ENCODE results near the gene ADAMTS17. TPM values are rescaled to one million over a fixed set of nuclear protein-coding genes. Genes with fewer than 3 reads are reported as not detected.

ADAMTS17 gene
- polyA plus RNA-seq, 2 of the 4 experiments (the other 2 are of a cell fraction): 0.05 TPM; not detected in 1

- DNase-seq (ENCODE audit: low read depth in 1 of 2, low spot score in 1 of 2) (no peak), ATAC-seq (no peak), FAIRE-seq (no peak)
- no peak for TF ChIP-seq NFE2L2 (conservative IDR thresholded peaks at IDR 0.05; ENCODE audit: low read length)
- H3K27ac ChIP-seq: no peak overlapping the region
- WGBS (ENCODE audit: missing lambda C conversion rate): 50% methylated on average over 10 of the region's 10 CpGs
- ChIA-PET CTCF (interaction anchor here (0.6 to 0.7 kb wide), 2 partner anchors 117 to 390 kb away, joined by 3 to 4 read pairs; no protein-coding TSS in a partner anchor), POLR2A (no interaction called here)
- H3K9me3 ChIP-seq: no peaks in the 10 kb centered on the region
- H3K4me1 ChIP-seq: no peaks in the 10 kb centered on the region
- no peak overlapping the region for H3K4me3 ChIP-seq
- no peak overlapping the region for H3K4me2 ChIP-seq
Measured at GRCh38 chr15:100001405-100001804, 340.4 kb downstream of the ADAMTS17 start.

DNA sequence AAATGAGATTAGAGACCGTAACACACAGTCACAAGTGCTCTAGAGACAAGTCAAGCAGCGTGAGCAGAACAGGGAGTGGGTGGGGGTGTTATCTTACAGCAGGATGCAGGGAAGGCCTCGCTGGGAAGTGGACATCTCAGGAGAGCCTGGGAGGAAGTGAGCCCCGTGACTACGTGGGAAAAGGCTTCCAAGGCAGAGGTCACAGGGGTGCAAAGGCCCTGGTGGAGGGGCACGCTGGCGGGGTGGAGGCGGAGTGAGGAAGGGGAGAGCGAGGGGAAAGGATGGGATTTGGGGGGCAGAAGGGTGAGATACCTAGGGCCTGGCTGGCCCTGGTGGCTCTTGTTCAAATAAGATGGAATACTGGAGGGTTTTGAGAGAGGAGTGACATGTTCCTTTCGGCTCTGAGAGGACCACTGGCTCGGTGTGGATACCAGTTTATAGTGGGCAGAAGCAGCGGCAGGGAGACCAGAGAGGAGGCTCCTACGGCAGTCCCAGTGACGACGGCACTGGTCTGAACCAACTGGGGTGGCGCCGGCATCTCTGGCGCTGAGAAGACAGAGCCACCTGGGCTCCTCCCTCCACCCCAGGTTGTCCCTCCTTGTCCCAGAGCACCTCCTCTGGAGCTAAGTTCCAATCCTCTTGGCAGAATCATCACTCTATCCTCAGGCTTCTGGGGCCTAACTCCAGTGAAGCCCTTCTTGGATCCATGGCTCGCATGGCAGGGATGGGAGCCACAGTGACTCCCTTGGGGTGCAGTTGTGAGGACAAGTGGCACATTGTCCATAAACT, 342.3 kb downstream of the ADAMTS17 start:
- ATAC-seq (no peak), DNase-seq (ENCODE audit: low read depth in 1 of 2, low spot score in 1 of 2) (no peak), FAIRE-seq (no peak)
- 44% methylated on average over 19 of the region's 19 CpGs for WGBS (ENCODE audit: missing lambda C conversion rate)
- Histone ChIP-seq H3K4me3 (no peak overlapping the region), H3K9me3 (no peaks in the 10 kb centered on the region), H3K4me1 (no peaks in the 10 kb centered on the region), H3K27ac (no peak overlapping the region), H3K4me2 (no peak overlapping the region)
- TF ChIP-seq ZC3H11A (IDR thresholded peaks at IDR 0.05): no peak
- no peak for TF ChIP-seq ZSCAN20 (CRISPR knock-in tag; IDR thresholded peaks at IDR 0.05)
- no peak for TF ChIP-seq GATA3 (IDR thresholded peaks at IDR 0.05; ENCODE audit: borderline replicate concordance)
- TF ChIP-seq CHD2 (IDR thresholded peaks at IDR 0.05; ENCODE audit: low read length, partially characterized antibody): no peak
- TF ChIP-seq POLR2AphosphoS2 (conservative IDR thresholded peaks at IDR 0.05; ENCODE audit: low read length): no peak
- TF ChIP-seq, protein P1, sequence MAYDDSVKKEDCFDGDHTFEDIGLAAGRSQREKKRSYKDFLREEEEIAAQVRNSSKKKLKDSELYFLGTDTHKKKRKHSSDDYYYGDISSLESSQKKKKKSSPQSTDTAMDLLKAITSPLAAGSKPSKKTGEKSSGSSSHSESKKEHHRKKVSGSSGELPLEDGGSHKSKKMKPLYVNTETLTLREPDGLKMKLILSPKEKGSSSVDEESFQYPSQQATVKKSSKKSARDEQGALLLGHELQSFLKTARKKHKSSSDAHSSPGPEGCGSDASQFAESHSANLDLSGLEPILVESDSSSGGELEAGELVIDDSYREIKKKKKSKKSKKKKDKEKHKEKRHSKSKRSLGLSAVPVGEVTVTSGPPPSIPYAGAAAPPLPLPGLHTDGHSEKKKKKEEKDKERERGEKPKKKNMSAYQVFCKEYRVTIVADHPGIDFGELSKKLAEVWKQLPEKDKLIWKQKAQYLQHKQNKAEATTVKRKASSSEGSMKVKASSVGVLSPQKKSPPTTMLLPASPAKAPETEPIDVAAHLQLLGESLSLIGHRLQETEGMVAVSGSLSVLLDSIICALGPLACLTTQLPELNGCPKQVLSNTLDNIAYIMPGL (CRISPR knock-in tag; IDR thresholded peaks at IDR 0.05; ENCODE audit: borderline replicate concordance): no peak
- no peak for TF ChIP-seq EP300 (IDR thresholded peaks at IDR 0.05)
- TF ChIP-seq RAD21 (conservative IDR thresholded peaks at IDR 0.05 in 1 of 2, IDR thresholded peaks at IDR 0.05 in 1 of 2): no peak
- no peak for TF ChIP-seq SMC3 (IDR thresholded peaks at IDR 0.05)
- TF ChIP-seq TP53 (CRISPR knock-in tag; IDR thresholded peaks at IDR 0.05): no peak
- TF ChIP-seq NPAS2 (CRISPR knock-in tag; IDR thresholded peaks at IDR 0.05; ENCODE audit: borderline replicate concordance): no peak
- no peak for TF ChIP-seq CBX8 (IDR thresholded peaks at IDR 0.05)
- no peak for TF ChIP-seq HDAC2 (IDR thresholded peaks at IDR 0.05)
- TF ChIP-seq BHLHE40 (IDR thresholded peaks at IDR 0.05; ENCODE audit: low read depth, low read length): no peak
- TF ChIP-seq NFE2L2 (conservative IDR thresholded peaks at IDR 0.05; ENCODE audit: low read length): no peak
- no peak for TF ChIP-seq RARB (CRISPR knock-in tag; IDR thresholded peaks at IDR 0.05)
- TF ChIP-seq ELK1 (IDR thresholded peaks at IDR 0.05; ENCODE audit: low read depth, low read length): no peak
- TF ChIP-seq MAFK (IDR thresholded peaks at IDR 0.05; ENCODE audit: partially characterized antibody): no peak
- TF ChIP-seq FOSB (CRISPR knock-in tag; IDR thresholded peaks at IDR 0.05): no peak
- TF ChIP-seq RCOR1 (IDR thresholded peaks at IDR 0.05; ENCODE audit: low read depth, low read length): no peak
- CTCF ChIA-PET: interaction anchor here (1.5 kb wide), 1 partner anchor 46 kb away, joined by 3 read pairs; no protein-coding TSS in a partner anchor
- POLR2A ChIA-PET: no interaction called here

- CTCF ChIA-PET: no interaction called here
- no peaks in the 10 kb centered on the region for H3K4me1 ChIP-seq
- TF ChIP-seq GATA3 (IDR thresholded peaks at IDR 0.05; ENCODE audit: borderline replicate concordance) (no peak), POLR2AphosphoS2 (conservative IDR thresholded peaks at IDR 0.05; ENCODE audit: low read length) (no peak), EHF (CRISPR knock-in tag; IDR thresholded peaks at IDR 0.05) (no peak), HOXB5 (CRISPR knock-in tag; IDR thresholded peaks at IDR 0.05) (no peak), RFX5 (IDR thresholded peaks at IDR 0.05) (no peak), SREBF2 (IDR thresholded peaks at IDR 0.05) (no peak), NR3C1 (IDR thresholded peaks at IDR 0.05) (no peak), FOXS1 (CRISPR knock-in tag; IDR thresholded peaks at IDR 0.05) (no peak), RNF2 (IDR thresholded peaks at IDR 0.05; ENCODE audit: borderline replicate concordance, low read depth) (no peak), NPAS2 (CRISPR knock-in tag; IDR thresholded peaks at IDR 0.05; ENCODE audit: borderline replicate concordance) (no peak), PHF8 (IDR thresholded peaks at IDR 0.05; ENCODE audit: borderline replicate concordance, low read depth) (no peak), ZSCAN20 (CRISPR knock-in tag; IDR thresholded peaks at IDR 0.05) (no peak), ESRRA (IDR thresholded peaks at IDR 0.05; ENCODE audit: borderline replicate concordance, low read length) (no peak), ZNF302 (CRISPR knock-in tag; IDR thresholded peaks at IDR 0.05) (no peak), KDM1A (IDR thresholded peaks at IDR 0.05; ENCODE audit: low read depth) (no peak), SMC3 (IDR thresholded peaks at IDR 0.05) (no peak)
- TF ChIP-seq, protein P2, sequence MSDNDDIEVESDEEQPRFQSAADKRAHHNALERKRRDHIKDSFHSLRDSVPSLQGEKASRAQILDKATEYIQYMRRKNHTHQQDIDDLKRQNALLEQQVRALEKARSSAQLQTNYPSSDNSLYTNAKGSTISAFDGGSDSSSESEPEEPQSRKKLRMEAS (IDR thresholded peaks at IDR 0.05): no peak
- TF ChIP-seq, protein P3, sequence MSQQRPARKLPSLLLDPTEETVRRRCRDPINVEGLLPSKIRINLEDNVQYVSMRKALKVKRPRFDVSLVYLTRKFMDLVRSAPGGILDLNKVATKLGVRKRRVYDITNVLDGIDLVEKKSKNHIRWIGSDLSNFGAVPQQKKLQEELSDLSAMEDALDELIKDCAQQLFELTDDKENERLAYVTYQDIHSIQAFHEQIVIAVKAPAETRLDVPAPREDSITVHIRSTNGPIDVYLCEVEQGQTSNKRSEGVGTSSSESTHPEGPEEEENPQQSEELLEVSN (IDR thresholded peaks at IDR 0.05; ENCODE audit: borderline replicate concordance, low read depth): no peak
- ATAC-seq (no peak), FAIRE-seq (no peak), DNase-seq (ENCODE audit: low read depth in 1 of 2, low spot score in 1 of 2) (no peak)
- H3K4me3 ChIP-seq: no peak overlapping the region
- POLR2A ChIA-PET: no interaction called here
- no peaks in the 10 kb centered on the region for H3K9me3 ChIP-seq
- H3K4me2 ChIP-seq: no peak overlapping the region
- H3K27ac ChIP-seq: no peak overlapping the region
- WGBS (ENCODE audit: missing lambda C conversion rate): 51% methylated on average over 11 of the region's 12 CpGs
Measured at GRCh38 chr15:99998661-99999101, 343.1 kb downstream of the ADAMTS17 start.

Measured in A549 (cell line).